GM12891 (cell line): Measurements from ENCODE around the gene CACNG4.

Experiments
- DNase-seq: peaks from one replicate; pipeline ENCODE4 v3.0.0; 2011; ENCODE audit warnings: low spot score; ENCODE audit not compliant: insufficient read length
- FAIRE-seq: peaks from 2 replicates; lab custom pipeline; 2011; peaks lifted over from hg19 to GRCh38; lab: Jason Lieb, UNC
- PAX5 ChIP-seq: IDR thresholded peaks from 2 replicates; pipeline ENCODE4 v1.6.1; 2011; ENCODE audit warnings: low read length, moderate library complexity, mild to moderate bottlenecking; ENCODE audit not compliant: insufficient read depth, severe bottlenecking
- POLR2A ChIP-seq: IDR thresholded peaks from 2 replicates; pipeline ENCODE4 v1.6.1; 2011; ENCODE audit warnings: low read depth, low read length, control low read depth
- POLR2AphosphoS5 ChIP-seq: IDR thresholded peaks from 2 replicates; pipeline ENCODE4 v1.6.1; 2011; ENCODE audit warnings: low read depth, low read length, control low read depth
- POU2F2 ChIP-seq: IDR thresholded peaks from 2 replicates; pipeline ENCODE4 v1.6.1; 2011; ENCODE audit warnings: low read depth, mild to moderate bottlenecking, control low read depth, low read length, moderate library complexity
- SPI1 ChIP-seq: IDR thresholded peaks from 2 replicates; pipeline ENCODE4 v1.6.1; 2011; ENCODE audit warnings: low read depth, low read length, control low read depth
- TAF1 ChIP-seq: IDR thresholded peaks from 2 replicates; pipeline ENCODE4 v1.6.1; 2011; ENCODE audit warnings: low read depth, low read length, control low read depth

The CACNG4 gene

DNA sequence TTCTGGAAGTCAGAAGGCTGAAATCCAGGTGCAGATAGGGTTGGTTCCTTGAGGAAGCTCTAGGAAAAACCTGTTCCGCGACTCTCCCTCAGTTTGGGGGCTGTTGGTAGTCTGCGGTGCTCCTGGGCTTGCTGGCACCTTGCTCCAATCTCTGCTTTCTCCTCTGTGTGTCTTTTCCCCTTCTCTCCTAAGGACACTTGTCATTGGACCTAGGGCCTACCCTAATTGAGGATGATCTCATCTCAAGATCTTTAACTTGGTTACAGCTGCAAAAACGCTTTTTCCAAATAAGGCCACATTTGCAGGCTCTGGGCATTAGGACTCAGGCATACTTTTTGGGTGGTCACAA, 12.9 kb upstream of the CACNG4 start:
- DNase-seq = no peak
- TF ChIP-seq PAX5 = no peak
- no peak for TF ChIP-seq POLR2AphosphoS5
- no peak for TF ChIP-seq POU2F2
- no peak for TF ChIP-seq SPI1
- TF ChIP-seq POLR2A = no peak
- TF ChIP-seq TAF1 = no peak
- FAIRE-seq = no peak

DNA sequence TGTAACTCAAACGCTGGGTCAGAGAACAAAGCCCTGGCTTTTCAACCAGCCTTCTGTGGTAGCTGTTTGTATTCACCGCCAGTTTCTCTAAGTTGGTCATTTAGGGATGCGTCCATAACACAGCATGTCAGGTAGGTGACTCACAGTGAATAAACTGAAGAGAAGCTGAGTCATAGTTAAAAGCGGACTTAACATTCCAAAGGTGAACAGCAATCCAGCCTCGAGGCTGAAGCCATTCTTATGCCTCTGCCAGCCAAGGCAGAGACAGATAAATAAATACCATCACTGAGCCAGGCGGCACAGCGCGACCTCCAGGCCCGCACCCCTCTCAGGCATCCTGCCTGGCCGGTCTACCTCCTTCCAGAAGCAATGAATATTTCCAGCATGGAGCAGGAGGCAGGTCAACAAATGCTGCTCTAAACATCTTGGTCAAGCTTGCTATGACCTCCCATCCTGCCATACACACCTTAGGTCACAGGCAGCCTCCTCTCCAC, 12.4 kb upstream of the CACNG4 start:
- FAIRE-seq (no peak), DNase-seq (no peak)
- TF ChIP-seq POU2F2 (no peak), POLR2AphosphoS5 (no peak), POLR2A (no peak)

DNA sequence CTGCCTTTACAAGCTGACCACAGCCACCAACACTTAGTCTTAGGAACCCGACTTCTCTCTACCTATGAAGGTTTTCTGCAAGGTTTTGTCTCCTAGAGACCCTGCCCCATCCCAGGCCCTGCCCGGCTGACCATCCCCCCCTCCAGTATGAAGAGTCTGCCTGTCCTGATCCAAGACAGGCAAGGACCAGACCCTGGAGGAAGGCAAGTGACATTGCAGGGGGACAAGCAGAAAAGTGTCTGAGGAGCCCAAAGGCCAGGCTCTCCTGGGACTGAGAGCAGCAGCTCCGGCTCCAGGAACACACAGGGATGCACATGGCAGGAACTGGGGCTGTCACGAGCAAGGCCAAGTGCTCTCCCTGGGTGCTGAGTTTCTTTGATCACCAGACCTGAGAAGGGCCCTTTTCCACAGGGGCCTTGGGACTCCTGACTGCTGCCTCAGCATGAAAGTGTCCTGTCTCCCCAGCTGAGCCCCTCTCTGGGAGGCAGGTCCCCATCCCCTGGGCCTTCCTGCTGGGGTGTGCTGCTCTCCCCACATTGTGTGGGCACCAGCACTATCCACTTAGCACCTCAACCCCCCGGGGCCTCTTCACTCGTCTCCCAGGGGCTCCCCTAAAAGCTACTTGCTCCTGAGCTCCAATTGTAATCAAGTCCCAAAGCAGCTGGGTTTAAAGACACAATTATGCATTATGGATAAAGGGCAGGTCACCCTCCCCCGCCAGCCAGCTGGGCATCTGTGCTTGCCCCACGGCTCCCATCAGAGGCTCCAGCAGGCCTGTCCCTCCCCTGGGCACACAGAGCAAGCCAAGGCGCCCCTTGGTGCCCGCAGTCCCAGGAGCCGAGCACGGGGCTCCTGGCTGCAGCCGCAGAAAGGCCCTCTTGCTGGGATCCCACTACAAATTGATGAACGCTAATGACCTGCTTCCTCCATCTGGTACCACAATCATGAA, 11.6 kb upstream of the CACNG4 start:
- TF ChIP-seq POLR2AphosphoS5 (no peak), PAX5 (no peak), POU2F2 (no peak), SPI1 (no peak), TAF1 (no peak), POLR2A (no peak)
- DNase-seq = no peak
- no peak for FAIRE-seq

DNA sequence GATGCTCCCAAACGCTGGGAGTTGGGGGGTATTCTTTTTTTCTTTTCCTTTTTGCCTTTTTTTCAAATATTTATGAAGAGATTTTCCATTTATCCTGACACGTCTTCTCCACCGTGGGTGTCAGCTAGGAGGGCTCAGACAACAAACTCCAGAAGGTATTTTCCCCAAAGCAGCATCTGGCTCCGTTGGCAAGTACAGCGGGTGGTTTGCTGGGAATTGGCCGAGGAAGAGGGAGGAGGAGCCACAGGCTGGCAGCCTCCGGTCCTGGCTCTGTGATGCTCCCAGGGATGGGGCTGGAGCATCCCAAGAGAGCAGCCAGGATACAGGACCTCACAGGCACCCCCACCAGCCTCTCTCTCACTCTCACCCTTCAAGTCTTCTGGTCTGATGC, 10.9 kb upstream of the CACNG4 start:
- DNase-seq = no peak
- TF ChIP-seq POLR2A = no peak
- TF ChIP-seq SPI1 = no peak
- TF ChIP-seq TAF1 = no peak
- TF ChIP-seq POLR2AphosphoS5 = no peak
- TF ChIP-seq PAX5 = no peak

DNA sequence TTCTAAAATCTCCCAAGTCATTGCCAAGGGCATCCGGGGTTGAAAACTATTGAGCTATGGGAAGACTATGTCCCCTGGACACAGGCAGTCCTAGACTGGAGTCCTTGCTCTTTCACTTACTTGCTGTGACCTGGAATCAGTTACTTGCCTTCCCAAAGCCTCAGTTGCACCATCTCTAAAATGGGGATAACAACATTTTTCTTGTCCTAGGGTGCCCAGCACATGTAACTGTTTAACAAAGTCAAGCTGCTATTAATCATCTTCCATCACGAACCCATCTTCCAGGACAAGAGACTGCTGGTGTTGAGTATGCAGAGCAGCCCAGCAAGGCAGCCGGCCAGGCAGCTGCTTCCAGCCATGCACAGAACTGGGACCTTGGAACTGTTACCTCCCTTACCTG, 9.9 kb upstream of the CACNG4 start:
- no peak for DNase-seq
- no peak for FAIRE-seq
- no peak for TF ChIP-seq TAF1
- TF ChIP-seq PAX5 = no peak
- no peak for TF ChIP-seq POLR2A
- TF ChIP-seq POU2F2 = no peak
- no peak for TF ChIP-seq SPI1
- no peak for TF ChIP-seq POLR2AphosphoS5

More for the DNA sequence above, 10.9 kb upstream of the CACNG4 start:
- no peak for FAIRE-seq

DNA sequence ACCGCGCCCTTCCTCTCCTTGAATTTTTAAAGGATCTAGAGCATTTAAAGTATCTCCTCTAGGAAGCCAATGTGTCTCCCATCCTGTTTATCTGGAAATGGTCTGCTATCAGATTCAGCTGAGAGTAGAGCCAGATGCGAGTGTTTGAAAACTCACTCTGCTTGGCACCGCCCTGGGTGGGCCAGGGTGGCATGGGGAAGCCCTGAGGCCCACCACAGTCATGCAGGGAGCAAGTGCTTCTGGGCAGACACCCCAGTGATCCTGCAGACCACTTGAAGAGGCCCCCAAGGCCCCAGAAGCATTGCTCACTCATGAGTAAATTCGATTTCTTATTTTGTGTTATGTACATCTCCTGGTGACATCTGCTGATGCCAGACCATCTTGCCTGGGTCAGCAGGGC, 8.7 kb upstream of the CACNG4 start:
- FAIRE-seq = no peak

DNA sequence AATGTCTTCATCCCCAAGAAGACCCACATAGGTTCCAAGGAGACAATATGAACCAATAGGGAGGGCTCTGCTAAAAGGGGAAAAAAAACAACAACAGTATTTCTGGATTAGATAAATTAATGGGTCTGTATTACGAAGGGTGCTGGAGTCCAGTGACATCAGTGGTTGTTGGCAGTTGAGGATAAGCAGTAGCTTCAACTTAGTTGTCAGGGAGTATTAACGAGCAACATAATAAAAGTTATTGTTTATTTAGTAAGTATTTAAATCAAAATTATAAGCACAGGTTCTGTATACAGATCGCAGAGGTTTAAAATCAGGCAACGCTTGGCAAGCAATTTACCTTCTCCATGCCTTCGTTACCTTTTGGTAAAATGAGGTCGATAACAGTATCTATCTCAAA, 7.6 kb upstream of the CACNG4 start:
- no peak for FAIRE-seq
- no peak for TF ChIP-seq POU2F2
- no peak for TF ChIP-seq SPI1
- TF ChIP-seq PAX5 = no peak

More for the DNA sequence above, 8.7 kb upstream of the CACNG4 start:
- TF ChIP-seq POLR2A (no peak), POLR2AphosphoS5 (no peak), TAF1 (no peak), SPI1 (no peak), POU2F2 (no peak), PAX5 (no peak)
- DNase-seq = no peak

DNA sequence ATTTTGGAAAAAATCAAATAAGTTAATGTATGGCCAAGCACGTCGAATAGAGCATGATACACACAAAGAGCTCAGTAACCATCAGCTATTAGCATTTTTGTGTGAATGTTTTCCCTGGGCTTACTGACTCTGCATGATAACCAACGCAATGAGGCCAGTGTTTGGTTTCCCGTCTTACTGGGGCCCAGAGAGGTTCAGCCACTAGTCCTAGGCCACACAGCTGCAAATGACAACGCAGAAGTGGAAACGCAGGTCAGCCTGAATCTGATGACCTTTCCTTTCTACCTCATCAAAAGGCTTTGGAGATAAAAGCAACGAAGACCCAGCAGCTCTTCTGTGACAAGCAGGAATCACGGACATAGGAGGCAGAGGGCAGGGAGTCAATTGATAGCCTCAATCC, 7.2 kb upstream of the CACNG4 start:
- TF ChIP-seq PAX5 (no peak), POLR2AphosphoS5 (no peak)
- FAIRE-seq (no peak), DNase-seq (no peak)

More for the DNA sequence above, 7.6 kb upstream of the CACNG4 start:
- no peak for DNase-seq

DNA sequence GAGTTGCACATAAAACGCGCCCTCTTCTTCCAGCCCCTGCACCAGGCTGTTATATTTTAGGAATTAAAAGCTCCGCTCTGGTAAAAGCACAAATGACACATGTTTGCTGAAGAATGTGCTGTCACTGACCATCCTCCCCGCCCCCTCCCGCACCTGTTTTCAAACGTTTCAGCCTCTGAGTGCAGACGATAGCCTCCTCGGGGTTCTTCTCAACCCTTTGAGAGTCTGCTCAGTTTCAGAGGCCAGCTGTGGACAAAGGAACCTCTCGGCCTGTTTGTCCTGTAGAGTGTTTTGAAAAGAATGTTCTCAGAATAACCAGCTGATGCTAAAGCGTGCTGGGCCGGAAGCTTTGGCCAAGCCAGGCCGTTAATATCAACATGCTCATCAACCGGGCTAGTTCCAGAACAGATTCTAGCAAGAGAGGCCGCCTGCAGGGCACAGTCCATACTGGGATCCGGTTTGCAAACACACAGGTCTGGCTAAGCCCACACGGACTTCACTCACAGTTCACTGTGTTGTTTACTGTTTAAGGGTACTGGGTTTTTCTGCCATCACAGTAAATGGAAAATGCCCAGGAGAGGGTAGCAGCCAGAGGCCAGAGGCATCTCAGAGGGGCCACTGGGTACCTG, 6.4 kb upstream of the CACNG4 start:
- FAIRE-seq (no peak), DNase-seq (no peak)
- TF ChIP-seq POLR2A (no peak), TAF1 (no peak)

DNA sequence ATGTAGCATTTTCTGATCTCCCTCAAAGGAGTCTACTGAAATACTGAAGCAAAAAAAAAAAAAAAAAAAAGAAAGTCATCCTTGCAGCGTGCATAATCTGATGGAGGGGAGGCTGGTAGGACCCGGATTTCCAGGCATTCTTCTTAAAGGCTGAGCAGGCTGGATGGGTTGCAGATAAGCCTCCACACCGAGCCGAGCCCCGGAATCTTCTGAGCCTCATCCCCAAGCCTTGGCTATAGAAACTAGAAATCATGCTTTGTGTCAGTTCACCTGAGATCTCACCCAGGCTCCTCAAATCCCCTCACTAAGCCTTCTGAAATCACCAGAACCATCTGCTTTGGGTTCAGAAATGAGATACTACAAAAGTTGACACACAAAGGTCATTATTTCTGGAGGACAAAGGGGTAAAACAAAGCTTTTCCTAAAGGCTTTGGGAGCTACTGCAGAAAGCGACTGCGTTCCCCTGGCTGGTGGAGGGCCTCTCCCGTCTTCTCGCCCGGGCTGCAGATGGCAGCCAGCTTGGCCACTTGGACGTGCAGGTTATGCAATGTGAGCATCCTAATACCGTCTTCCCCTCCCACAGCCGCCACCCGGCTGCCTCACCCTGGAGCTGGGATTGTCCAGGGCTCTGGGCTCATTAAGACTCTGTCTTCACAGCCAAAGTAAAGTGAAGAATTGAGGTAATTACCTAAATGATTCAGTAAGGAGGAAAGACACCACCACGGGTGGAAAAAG, 4.7 kb upstream of the CACNG4 start:
- FAIRE-seq = no peak
- DNase-seq = no peak
- TF ChIP-seq PAX5 (no peak), POLR2A (no peak), SPI1 (no peak), POU2F2 (no peak), POLR2AphosphoS5 (no peak), TAF1 (no peak)
